ENCODE results near the gene SLC16A8. TPM values are rescaled to one million over a fixed set of nuclear protein-coding genes. Genes with fewer than 3 reads are reported as not detected.

SLC16A8 gene, protein sequence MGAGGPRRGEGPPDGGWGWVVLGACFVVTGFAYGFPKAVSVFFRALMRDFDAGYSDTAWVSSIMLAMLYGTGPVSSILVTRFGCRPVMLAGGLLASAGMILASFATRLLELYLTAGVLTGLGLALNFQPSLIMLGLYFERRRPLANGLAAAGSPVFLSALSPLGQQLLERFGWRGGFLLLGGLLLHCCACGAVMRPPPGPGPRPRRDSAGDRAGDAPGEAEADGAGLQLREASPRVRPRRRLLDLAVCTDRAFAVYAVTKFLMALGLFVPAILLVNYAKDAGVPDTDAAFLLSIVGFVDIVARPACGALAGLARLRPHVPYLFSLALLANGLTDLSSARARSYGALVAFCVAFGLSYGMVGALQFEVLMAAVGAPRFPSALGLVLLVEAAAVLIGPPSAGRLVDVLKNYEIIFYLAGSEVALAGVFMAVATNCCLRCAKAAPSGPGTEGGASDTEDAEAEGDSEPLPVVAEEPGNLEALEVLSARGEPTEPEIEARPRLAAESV
- not detected in 5 replicates for total RNA-seq (2022; extraction: Qiagen RNA extraction)

DNA sequence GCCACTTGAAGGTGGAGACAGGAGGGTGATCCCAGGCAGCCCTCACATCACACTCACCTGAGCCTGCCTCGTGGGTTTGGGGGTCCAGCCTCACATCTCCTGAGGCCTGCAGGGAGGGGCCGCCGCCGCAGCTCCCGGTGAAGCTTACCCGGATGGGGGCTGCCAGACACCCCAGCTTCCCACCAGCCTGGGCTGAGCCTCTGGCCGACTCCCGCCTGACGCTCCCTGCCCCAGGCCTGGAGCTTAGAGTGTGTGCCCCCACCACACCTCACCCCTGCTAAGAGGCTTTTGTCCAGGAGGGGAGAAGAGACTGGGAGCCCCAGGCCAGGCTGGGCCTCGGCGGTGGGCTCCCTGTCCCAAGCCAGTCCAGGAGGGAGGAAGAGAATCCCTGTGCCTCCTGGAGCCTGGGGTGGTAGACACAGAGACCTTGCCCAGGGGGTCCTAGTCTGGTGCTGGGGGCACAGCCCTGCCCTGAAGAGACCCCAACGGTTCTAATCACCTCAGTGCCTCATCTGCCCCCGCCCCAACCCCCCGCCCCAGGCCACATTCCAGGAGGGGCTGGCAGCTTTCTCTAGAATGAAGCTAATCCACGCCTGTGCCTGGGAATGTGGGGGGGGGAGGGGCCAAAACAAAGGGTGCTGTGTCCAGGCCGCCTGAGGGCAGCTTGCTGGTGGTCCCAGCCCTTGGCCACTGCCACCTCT is at the start of gene SLC16A8:
SLC16A8 (minus strand) TSS at position 254 of the 701 bp plus-strand sequence. CDS start 1,311 bp downstream, outside the sequence.

DNA sequence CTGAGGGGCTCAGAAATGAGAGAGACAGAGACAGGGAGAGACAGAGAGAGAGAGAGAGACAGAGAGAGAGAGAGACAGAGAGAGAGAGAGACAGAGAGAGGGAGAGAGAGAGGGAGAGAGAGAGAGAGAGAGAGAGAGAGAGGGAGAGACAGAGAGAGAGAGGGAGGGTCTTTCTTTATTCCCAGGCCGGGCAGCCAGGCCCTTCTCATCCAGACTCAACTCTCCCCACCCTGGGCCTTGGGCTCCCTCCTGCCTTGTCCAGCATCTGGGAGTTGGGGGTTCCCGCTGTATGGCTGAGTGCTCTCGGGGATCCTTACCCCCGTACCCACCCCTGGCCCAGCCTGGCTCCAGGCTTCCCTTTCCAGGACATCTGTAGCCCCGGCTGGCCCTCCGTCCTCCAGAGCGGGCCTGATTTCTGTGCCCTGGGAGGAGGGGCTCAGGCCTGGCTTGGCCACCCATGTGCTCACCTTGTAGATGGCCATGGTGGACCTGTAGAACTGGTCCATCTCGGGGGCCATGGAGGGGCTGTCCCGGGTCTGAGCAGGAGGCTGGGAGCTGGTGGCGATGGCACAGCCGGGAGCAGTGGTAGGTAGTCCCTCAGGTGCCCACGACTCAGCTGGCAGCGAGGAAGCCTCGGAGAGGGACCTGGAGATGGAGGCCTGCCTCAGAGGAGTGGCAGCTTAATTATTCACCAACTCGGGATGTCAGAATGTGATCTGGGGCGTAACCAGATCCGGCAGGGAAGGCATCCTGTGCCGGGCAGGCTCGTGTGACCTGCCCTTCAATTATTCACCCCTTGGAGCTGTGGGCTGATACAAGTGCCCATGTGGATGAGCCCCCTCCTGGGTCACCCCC is 26.3 kb upstream of the SLC16A8 start, which contains the start of gene BAIAP2L2:
BAIAP2L2 (minus strand) TSS at position 677 of the 855 bp plus-strand sequence; CDS start at position 518, 159 bp downstream.

GRCh38 chr22:38056969-38057891 is 26.8 kb downstream of the SLC16A8 start, which contains the start of gene PICK1:
TSS of gene PICK1 (plus strand) at chr22:38057404. CDS start at chr22:38057810, 406 bp downstream.

Other genes starting within 250 kb of the SLC16A8 start
- 18.6 to 24.2 TPM (median 22.0 TPM) in 5 replicates for gene ANKRD54, start 239.8 kb downstream of the SLC16A8 start, total RNA-seq (2022; extraction: Qiagen RNA extraction)
- 259 to 295 TPM (median 283 TPM) in 5 replicates for gene EIF3L, start 234.8 kb downstream of the SLC16A8 start, total RNA-seq (2022; extraction: Qiagen RNA extraction)
- gene MICALL1, start 177.9 kb downstream of the SLC16A8 start, total RNA-seq (2022; extraction: Qiagen RNA extraction): 17.4 to 21.6 TPM (median 20.8 TPM) in 5 replicates
- gene C22orf23, start 130.6 kb downstream of the SLC16A8 start, total RNA-seq (2022; extraction: Qiagen RNA extraction): 0.21 to 0.37 TPM (median 0.28 TPM) in 5 replicates
- 105 to 148 TPM (median 134 TPM) in 5 replicates for gene POLR2F, start 130.5 kb downstream of the SLC16A8 start, total RNA-seq (2022; extraction: Qiagen RNA extraction)
- gene SOX10, start 99.6 kb downstream of the SLC16A8 start, total RNA-seq (2022; extraction: Qiagen RNA extraction): 0.10 TPM in 1 of 5 replicates, not detected in the others
- gene PICK1, start 26.8 kb downstream of the SLC16A8 start, total RNA-seq (2022; extraction: Qiagen RNA extraction): 10.4 to 14.3 TPM (median 11.2 TPM) in 5 replicates
- gene BAIAP2L2, start 26.5 kb upstream of the SLC16A8 start, total RNA-seq (2022; extraction: Qiagen RNA extraction): 5.3 to 8.0 TPM (median 7.2 TPM) in 5 replicates
- 3.7 to 5.3 TPM (median 4.4 TPM) in 5 replicates for gene PLA2G6, start 97.6 kb upstream of the SLC16A8 start, total RNA-seq (2022; extraction: Qiagen RNA extraction)
- 19.8 to 27.5 TPM (median 20.8 TPM) in 5 replicates for gene MAFF, start 117.8 kb upstream of the SLC16A8 start, total RNA-seq (2022; extraction: Qiagen RNA extraction)
- gene TMEM184B, start 188.8 kb upstream of the SLC16A8 start, total RNA-seq (2022; extraction: Qiagen RNA extraction): 47.8 to 59.0 TPM (median 55.0 TPM) in 5 replicates
- 86.3 to 102 TPM (median 95.7 TPM) in 5 replicates for gene CSNK1E, start 233.2 kb upstream of the SLC16A8 start, total RNA-seq (2022; extraction: Qiagen RNA extraction)